HepG2 (cell line): ENCODE measurements around the gene C2CD3. TPM values are rescaled to one million over a fixed set of nuclear protein-coding genes. Genes with fewer than 3 reads are reported as not detected.

Experiments
- ATAC-seq: fragments of 200-7000 bp; cut with Tn5 transposase; 3 replicates; pipeline ENCODE4 v1.9.1; 2020; ENCODE audit warnings: mild to moderate bottlenecking, moderate library complexity
- BruUV-seq: library from RNA; stranded (reverse); fragments of 400-500 nt; replicated peaks from 2 replicates; lab custom pipeline; 2021; lab: Mats Ljungman, UMichigan
- CTCF ChIA-PET: fragments of 300-600 bp; formaldehyde crosslinking; extraction: SDS; loops from one replicate; lab custom pipeline; 2021; ENCODE audit warnings: low total read pairs, inconsistent platforms, low intra/inter-chr PET ratio; lab: Yijun Ruan, JAX
- POLR2A ChIA-PET: fragments of 350-600 bp; sonication (Branson Sonifier 250); formaldehyde crosslinking; loops from one replicate; lab custom pipeline; 2020; ENCODE audit warnings: antibody characterized with exemption, inconsistent platforms; lab: Yijun Ruan, JAX
- DNase-seq: peaks from one replicate; pipeline ENCODE4 v3.0.0-alpha.2; 2015; ENCODE audit warnings: low spot score
- FAIRE-seq: peaks from 3 replicates; lab custom pipeline; 2011; peaks lifted over from hg19 to GRCh38; lab: Jason Lieb, UNC
- H2AFZ ChIP-seq: one replicate; pipeline ENCODE4 v1.6.1; 2011; ENCODE audit warnings: low read length, inconsistent platforms
- H3K27ac ChIP-seq: fragments of 300-600 bp; 3 replicates; pipeline ENCODE4 v1.8.0; 2011; ENCODE audit warnings: mixed run types, mild to moderate bottlenecking, mixed read lengths, low read length, inconsistent platforms; ENCODE audit not compliant: insufficient read depth; ENCODE audit errors: extremely low read length
- H3K27me3 ChIP-seq, 2 experiments: fragments of 200-600 bp in 1 of 2; 2 replicates in 1 of 2; 3 replicates in 1 of 2; pipeline versions ENCODE4 v1.6.0 to v1.8.0; 2011; ENCODE audit warnings: low read length in 2 of 2, mild to moderate bottlenecking in 2 of 2, moderate library complexity in 2 of 2, inconsistent platforms in 1 of 2; ENCODE audit not compliant: insufficient read depth in 2 of 2, control insufficient read depth in 1 of 2
- H3K36me3 ChIP-seq, 2 experiments: fragments of 200-600 bp in 1 of 2; replicated peaks in 1 of 2; 2 replicates in 1 of 2; 3 replicates in 1 of 2; pipeline versions ENCODE4 v1.5.1 to v1.8.0; 2011; ENCODE audit warnings: low read length in 2 of 2, inconsistent platforms in 1 of 2; ENCODE audit not compliant: insufficient read depth in 2 of 2, control insufficient read depth in 1 of 2
- H3K4me1 ChIP-seq: 2 replicates; pipeline ENCODE4 v1.5.1; 2012; ENCODE audit warnings: low read length, inconsistent platforms; ENCODE audit not compliant: insufficient read depth
- H3K4me2 ChIP-seq: 2 replicates; pipeline ENCODE4 v1.6.0; 2011; ENCODE audit warnings: low read depth, low read length, inconsistent platforms
- H3K4me3 ChIP-seq, 3 experiments: fragments of 200-600 bp in 1 of 3; sonication (generic), shearing (Covaris generic) in 1 of 3; replicated peaks in 1 of 3; 2 replicates each; pipeline ENCODE4 v1.5.1; 2011 to 2016; ENCODE audit warnings: low read length in 3 of 3, inconsistent platforms in 2 of 3, low read depth in 2 of 3, mild to moderate bottlenecking in 2 of 3, control low read depth in 1 of 3, mixed read lengths in 1 of 3; ENCODE audit not compliant: insufficient read depth in 1 of 3
- H3K79me2 ChIP-seq: one replicate; pipeline ENCODE4 v1.6.1; 2011; ENCODE audit warnings: low read length, inconsistent platforms; ENCODE audit not compliant: insufficient read depth
- H3K9ac ChIP-seq: 2 replicates; pipeline ENCODE4 v1.6.0; 2011; ENCODE audit warnings: mild to moderate bottlenecking, low read depth, low read length, inconsistent platforms; ENCODE audit not compliant: insufficient read depth
- H3K9me3 ChIP-seq: 2 replicates; pipeline ENCODE4 v1.5.1; 2012; ENCODE audit warnings: mild to moderate bottlenecking, low read length
- H4K20me1 ChIP-seq: 2 replicates; pipeline ENCODE4 v1.6.0; 2011; ENCODE audit warnings: inconsistent platforms, mild to moderate bottlenecking, low read length, moderate library complexity; ENCODE audit not compliant: insufficient read depth
- ARID3A ChIP-seq: IDR thresholded peaks from 2 replicates; pipeline ENCODE4 v1.6.1; 2012; ENCODE audit warnings: low read depth, low read length, improper control_type of control experiment
- E2F1 ChIP-seq: sonication (generic); formaldehyde crosslinking; IDR thresholded peaks from 2 replicates; pipeline ENCODE4 v1.5.0; 2020; ENCODE audit warnings: missing genetic modification reagents
- MAF1 ChIP-seq: sonication (generic); formaldehyde crosslinking; IDR thresholded peaks from 2 replicates; pipeline ENCODE4 v1.5.0; 2020; ENCODE audit warnings: missing genetic modification reagents, borderline replicate concordance
- MZF1 ChIP-seq: sonication (generic); formaldehyde crosslinking; IDR thresholded peaks from 2 replicates; pipeline ENCODE4 v1.8.1; 2023; ENCODE audit warnings: mild to moderate bottlenecking, missing genetic modification reagents, borderline replicate concordance
- PBX3 ChIP-seq: sonication (generic); formaldehyde crosslinking; IDR thresholded peaks from 2 replicates; pipeline ENCODE4 v1.8.1; 2023; ENCODE audit warnings: missing genetic modification reagents, inconsistent platforms, borderline replicate concordance
- PPARG ChIP-seq: conservative IDR thresholded peaks from 2 replicates; pipeline ENCODE4 v1.6.1; 2016; ENCODE audit warnings: missing biosample characterization, missing genetic modification reagents
- RAD21 ChIP-seq: fragments of 450-650 bp; formaldehyde crosslinking; IDR thresholded peaks from 2 replicates; pipeline ENCODE4 v1.5.0; 2020; ENCODE audit warnings: mild to moderate bottlenecking
- SMYD3 ChIP-seq: sonication (generic); formaldehyde crosslinking; IDR thresholded peaks from 2 replicates; pipeline ENCODE4 v1.8.1; 2023; ENCODE audit warnings: mild to moderate bottlenecking, missing genetic modification reagents
- ZBTB21 ChIP-seq: sonication (generic); formaldehyde crosslinking; IDR thresholded peaks from 2 replicates; pipeline ENCODE4 v1.4.0; 2020; ENCODE audit warnings: missing genetic modification reagents
- ZFY ChIP-seq: sonication (generic); formaldehyde crosslinking; IDR thresholded peaks from 2 replicates; pipeline ENCODE4 v1.4.0; 2020; ENCODE audit warnings: missing genetic modification reagents
- ZNF10 ChIP-seq: sonication (generic); formaldehyde crosslinking; IDR thresholded peaks from 2 replicates; pipeline ENCODE4 v1.4.0; 2020; ENCODE audit warnings: mild to moderate bottlenecking, low read depth, missing genetic modification reagents, borderline replicate concordance
- ZNF18 ChIP-seq: sonication (generic); formaldehyde crosslinking; IDR thresholded peaks from 2 replicates; pipeline ENCODE4 v1.8.0; 2022; ENCODE audit warnings: mild to moderate bottlenecking, missing genetic modification reagents; ENCODE audit not compliant: insufficient replicate concordance
- ZNF687 ChIP-seq: sonication (generic); formaldehyde crosslinking; IDR thresholded peaks from 2 replicates; pipeline ENCODE4 v1.5.1; 2020; ENCODE audit warnings: mild to moderate bottlenecking, missing genetic modification reagents, moderate library complexity
- WGBS: methylation state at CpG from one replicate; pipeline ENCODE4 v1.1.6; 2017; ENCODE audit warnings: low lambda C conversion rate; 5-methylcytosine and 5-hydroxymethylcytosine counted together
- in situ Hi-C: cut with HindIII; loops from 2 replicates; pipeline ENCODE4 v1.10.0; 2017; ENCODE audit warnings: low pct_unique_long_range_greater_than_20kb; ENCODE audit not compliant: extremely low pct_ligation_motif_present
- intact Hi-C: fragments of 100-400 bp; cut with micrococcal nuclease; formaldehyde crosslinking; loops from one replicate; pipeline ENCODE4 v1.10.0; 2022; ENCODE audit not compliant: unreplicated experiment
- polyA plus RNA-seq, 8 experiments: library from polyadenylated mRNA; depleted of rRNA in 3 of 8; stranded (reverse) in 7 of 8; unstranded in 1 of 8; fragments of >200 nt; fragmentation: Illumina TruSeq in 4 of 8; extraction: Trizol in 4 of 8; gene quantifications; 2 replicates each; pipeline versions ENCODE4 v1.2.1 to v1.2.3, GENCODE V29; 2011 to 2016; ENCODE audit warnings: low read depth in 4 of 8, missing spikeins in 1 of 8, mixed read lengths in 1 of 8; ENCODE audit not compliant: insufficient read depth in 1 of 8
- total RNA-seq, 5 experiments: library from RNA; depleted of rRNA; stranded (reverse); fragments of >200 nt; fragmentation: Illumina TruSeq; extraction: Trizol; gene quantifications; 2 replicates each; pipeline ENCODE4 v1.2.3, GENCODE V29; 2016; ENCODE audit warnings: low read depth in 1 of 5

Gene C2CD3
- total and polyA plus RNA-seq, 2 of the 13 experiments (the other 11 are each of a cell fraction or from before 2014, with no cell fraction given): 5.5 to 6.4 TPM

- no peak for ATAC-seq
- CTCF ChIA-PET: no interaction called here
Observed at GRCh38 chr11:74203966-74204365, 33.2 kb upstream of the C2CD3 start.

More at GRCh38 chr11:74203966-74204365, 33.2 kb upstream of the C2CD3 start:
- no peaks in the 10 kb centered on the region for H3K9me3 ChIP-seq
- H3K27ac ChIP-seq: no peak overlapping the region
- BruUV-seq: no TSS peak
- intact Hi-C loops (loop anchor here (5.0 kb wide), 1 partner anchor 502 kb away; no protein-coding TSS in a partner anchor), in situ Hi-C loops (no loop called here)
- no peak overlapping the region for H3K4me2 ChIP-seq
- DNase-seq (no peak), FAIRE-seq (no peak)
- no peaks in the 10 kb centered on the region for H3K27me3 ChIP-seq
- no peak overlapping the region for H3K4me3 ChIP-seq
- H3K4me1 ChIP-seq: no peaks in the 10 kb centered on the region
- peaks cover 7 to 34% of the 10 kb centered on the region in 2 experiments for H3K36me3 ChIP-seq
- WGBS: 98% methylated on average over 2 of the region's 2 CpGs
- H3K9ac ChIP-seq: no peak overlapping the region
- TF ChIP-seq MZF1 (CRISPR knock-in tag) (no peak), ARID3A (no peak), ZNF10 (CRISPR knock-in tag) (no peak), ZNF18 (CRISPR knock-in tag) (no peak), RAD21 (no peak), PBX3 (CRISPR knock-in tag) (no peak), PPARG (CRISPR knock-in tag) (no peak), E2F1 (CRISPR knock-in tag) (no peak), ZFY (CRISPR knock-in tag) (no peak), ZNF687 (no peak), ZBTB21 (CRISPR knock-in tag) (no peak), SMYD3 (CRISPR knock-in tag) (no peak), MAF1 (CRISPR knock-in tag) (no peak)
- TF ChIP-seq, all 625 proteins: peak for 0
- peaks cover 2% of the 10 kb centered on the region for H3K79me2 ChIP-seq
- H2AFZ ChIP-seq: no peak overlapping the region
- POLR2A ChIA-PET: no interaction called here
- H4K20me1 ChIP-seq: no peaks in the 10 kb centered on the region
